Neural cell (in vitro differentiated cells): Measurements from ENCODE around the gene POLR1F. TPM values are rescaled to one million over a fixed set of nuclear protein-coding genes. Genes with fewer than 3 reads are reported as not detected.

Experiments
- H2AFZ ChIP-seq: fragments of 200-600, 300-800 bp; sonication (generic), shearing (Covaris generic); 2 replicates; pipeline ENCODE4 v1.6.0; 2014; ENCODE audit warnings: low read depth, mild to moderate bottlenecking, antibody characterized with exemption, low read length, moderate library complexity
- H3F3A ChIP-seq: fragments of 200-600 bp; shearing (Covaris generic); 2 replicates; pipeline ENCODE4 v1.6.1; 2016; ENCODE audit warnings: mild to moderate bottlenecking, moderate library complexity, mixed read lengths, antibody characterized with exemption, low read length; ENCODE audit not compliant: insufficient read depth, poor library complexity, severe bottlenecking
- H3K27ac ChIP-seq: fragments of 200-600, 300-800 bp; sonication (generic), shearing (Covaris generic); 2 replicates; pipeline ENCODE4 v1.5.1; 2014; ENCODE audit warnings: mild to moderate bottlenecking, low read length, moderate library complexity
- H3K27me3 ChIP-seq: fragments of 300-800, 200-600 bp; sonication (generic), shearing (Covaris generic); 2 replicates; pipeline ENCODE4 v1.6.0; 2014; ENCODE audit warnings: mild to moderate bottlenecking, low read depth, low read length, moderate library complexity; ENCODE audit not compliant: insufficient read depth
- H3K36me3 ChIP-seq: fragments of 300-800, 200-600 bp; sonication (generic), shearing (Covaris generic); 2 replicates; pipeline ENCODE4 v1.5.1; 2014; ENCODE audit warnings: mild to moderate bottlenecking, antibody characterized with exemption, low read length, moderate library complexity; ENCODE audit not compliant: insufficient read depth
- H3K4me2 ChIP-seq: fragments of 300-800, 200-600 bp; sonication (generic), shearing (Covaris generic); 2 replicates; pipeline ENCODE4 v1.6.0; 2014; ENCODE audit warnings: mild to moderate bottlenecking, low read length
- H3K4me3 ChIP-seq: fragments of 300-800, 200-600 bp; sonication (generic), shearing (Covaris generic); 2 replicates; pipeline ENCODE4 v1.5.1; 2014; ENCODE audit warnings: mild to moderate bottlenecking, low read length, moderate library complexity
- H3K79me2 ChIP-seq: fragments of 200-600 bp; shearing (Covaris generic); replicated peaks from 2 replicates; pipeline ENCODE4 v1.6.0; 2014; ENCODE audit warnings: mild to moderate bottlenecking, low read length, moderate library complexity; ENCODE audit not compliant: insufficient read depth
- H3K9ac ChIP-seq: fragments of 300-800, 200-600 bp; sonication (generic), shearing (Covaris generic); 2 replicates; pipeline ENCODE4 v1.6.1; 2016; ENCODE audit warnings: mild to moderate bottlenecking, low read length, mixed read lengths
- H3K9me2 ChIP-seq: fragments of 200-600 bp; shearing (Covaris generic); 2 replicates; pipeline ENCODE4 v1.6.1; 2016; ENCODE audit warnings: mild to moderate bottlenecking, low read length, mixed read lengths; ENCODE audit not compliant: insufficient read depth
- H3K9me3 ChIP-seq: fragments of 200-600, 300-800 bp; sonication (generic), shearing (Covaris generic); 2 replicates; pipeline ENCODE4 v1.6.1; 2016; ENCODE audit warnings: mild to moderate bottlenecking, mixed run types, low read length, moderate library complexity, mixed read lengths
- H4K20me1 ChIP-seq: fragments of 200-600 bp; shearing (Covaris generic); 2 replicates; pipeline ENCODE4 v1.6.1; 2016; ENCODE audit warnings: mild to moderate bottlenecking, mixed run types; ENCODE audit not compliant: insufficient read depth
- EP300 ChIP-seq: fragments of 450-650 bp; conservative IDR thresholded peaks from 2 replicates; pipeline ENCODE4 v1.6.1; 2014; ENCODE audit warnings: antibody characterized with exemption, mild to moderate bottlenecking, moderate library complexity; ENCODE audit not compliant: poor library complexity, severe bottlenecking
- EZH2 ChIP-seq: fragments of 200-600, 300-800 bp; shearing (Covaris generic), sonication (generic); IDR thresholded peaks from 2 replicates; pipeline ENCODE4 v1.6.1; 2014; ENCODE audit warnings: antibody characterized with exemption, low read length, borderline replicate concordance, mild to moderate bottlenecking; ENCODE audit not compliant: insufficient read depth, poor library complexity, severe bottlenecking
- MXI1 ChIP-seq: fragments of 450-650 bp; conservative IDR thresholded peaks from 2 replicates; pipeline ENCODE4 v1.6.1; 2014; ENCODE audit warnings: antibody characterized with exemption, mild to moderate bottlenecking; ENCODE audit not compliant: poor library complexity, severe bottlenecking
- POLR2AphosphoS5 ChIP-seq: IDR thresholded peaks from 2 replicates; pipeline ENCODE4 v1.6.1; 2012
- RAD21 ChIP-seq: fragments of 450-650 bp; conservative IDR thresholded peaks from 2 replicates; pipeline ENCODE4 v1.6.1; 2014; ENCODE audit warnings: antibody characterized with exemption, mild to moderate bottlenecking, moderate library complexity
- SMC3 ChIP-seq: fragments of 450-650 bp; conservative IDR thresholded peaks from 2 replicates; pipeline ENCODE4 v1.6.1; 2014; ENCODE audit warnings: antibody characterized with exemption, mild to moderate bottlenecking, moderate library complexity; ENCODE audit not compliant: poor library complexity
- TAF1 ChIP-seq: IDR thresholded peaks from 2 replicates; pipeline ENCODE4 v1.6.1; 2012; ENCODE audit warnings: low read depth
- polyA plus RNA-seq: library from polyadenylated mRNA; depleted of rRNA; stranded (reverse); fragments of >200 nt; gene quantifications from 2 replicates; pipeline ENCODE4 v1.2.3, GENCODE V29; 2014
- TF ChIP-seq, protein P1 (sequence below): fragments of 450-650 bp; IDR thresholded peaks from 2 replicates; pipeline ENCODE4 v1.5.1; 2014; ENCODE audit warnings: antibody characterized with exemption, mild to moderate bottlenecking, moderate library complexity; ENCODE audit not compliant: poor library complexity, severe bottlenecking
- TF ChIP-seq, protein P2 (sequence below): IDR thresholded peaks from 2 replicates; pipeline ENCODE4 v1.6.1; 2012; ENCODE audit warnings: borderline replicate concordance

Gene POLR1F
- polyA plus RNA-seq, 1 donor from 2014 or later: 11.9 TPM

- no peak overlapping the region for H2AFZ ChIP-seq
- no peak overlapping the region for H3K9ac ChIP-seq
- H3K9me2 ChIP-seq: no peaks in the 10 kb centered on the region
- H4K20me1 ChIP-seq: no peaks in the 10 kb centered on the region
- H3F3A ChIP-seq: no peaks in the 10 kb centered on the region
- no peak overlapping the region for H3K4me3 ChIP-seq
- no peak overlapping the region for H3K27ac ChIP-seq
- no peaks in the 10 kb centered on the region for H3K79me2 ChIP-seq
- no peaks in the 10 kb centered on the region for H3K36me3 ChIP-seq
- no peak overlapping the region for H3K4me2 ChIP-seq
- H3K9me3 ChIP-seq: no peaks in the 10 kb centered on the region
- no peak for TF ChIP-seq RAD21
- no peak for TF ChIP-seq TAF1
- TF ChIP-seq, protein P1, sequence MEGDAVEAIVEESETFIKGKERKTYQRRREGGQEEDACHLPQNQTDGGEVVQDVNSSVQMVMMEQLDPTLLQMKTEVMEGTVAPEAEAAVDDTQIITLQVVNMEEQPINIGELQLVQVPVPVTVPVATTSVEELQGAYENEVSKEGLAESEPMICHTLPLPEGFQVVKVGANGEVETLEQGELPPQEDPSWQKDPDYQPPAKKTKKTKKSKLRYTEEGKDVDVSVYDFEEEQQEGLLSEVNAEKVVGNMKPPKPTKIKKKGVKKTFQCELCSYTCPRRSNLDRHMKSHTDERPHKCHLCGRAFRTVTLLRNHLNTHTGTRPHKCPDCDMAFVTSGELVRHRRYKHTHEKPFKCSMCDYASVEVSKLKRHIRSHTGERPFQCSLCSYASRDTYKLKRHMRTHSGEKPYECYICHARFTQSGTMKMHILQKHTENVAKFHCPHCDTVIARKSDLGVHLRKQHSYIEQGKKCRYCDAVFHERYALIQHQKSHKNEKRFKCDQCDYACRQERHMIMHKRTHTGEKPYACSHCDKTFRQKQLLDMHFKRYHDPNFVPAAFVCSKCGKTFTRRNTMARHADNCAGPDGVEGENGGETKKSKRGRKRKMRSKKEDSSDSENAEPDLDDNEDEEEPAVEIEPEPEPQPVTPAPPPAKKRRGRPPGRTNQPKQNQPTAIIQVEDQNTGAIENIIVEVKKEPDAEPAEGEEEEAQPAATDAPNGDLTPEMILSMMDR: no peak
- no peak for TF ChIP-seq EZH2
- no peak for TF ChIP-seq SMC3
- TF ChIP-seq, protein P2, sequence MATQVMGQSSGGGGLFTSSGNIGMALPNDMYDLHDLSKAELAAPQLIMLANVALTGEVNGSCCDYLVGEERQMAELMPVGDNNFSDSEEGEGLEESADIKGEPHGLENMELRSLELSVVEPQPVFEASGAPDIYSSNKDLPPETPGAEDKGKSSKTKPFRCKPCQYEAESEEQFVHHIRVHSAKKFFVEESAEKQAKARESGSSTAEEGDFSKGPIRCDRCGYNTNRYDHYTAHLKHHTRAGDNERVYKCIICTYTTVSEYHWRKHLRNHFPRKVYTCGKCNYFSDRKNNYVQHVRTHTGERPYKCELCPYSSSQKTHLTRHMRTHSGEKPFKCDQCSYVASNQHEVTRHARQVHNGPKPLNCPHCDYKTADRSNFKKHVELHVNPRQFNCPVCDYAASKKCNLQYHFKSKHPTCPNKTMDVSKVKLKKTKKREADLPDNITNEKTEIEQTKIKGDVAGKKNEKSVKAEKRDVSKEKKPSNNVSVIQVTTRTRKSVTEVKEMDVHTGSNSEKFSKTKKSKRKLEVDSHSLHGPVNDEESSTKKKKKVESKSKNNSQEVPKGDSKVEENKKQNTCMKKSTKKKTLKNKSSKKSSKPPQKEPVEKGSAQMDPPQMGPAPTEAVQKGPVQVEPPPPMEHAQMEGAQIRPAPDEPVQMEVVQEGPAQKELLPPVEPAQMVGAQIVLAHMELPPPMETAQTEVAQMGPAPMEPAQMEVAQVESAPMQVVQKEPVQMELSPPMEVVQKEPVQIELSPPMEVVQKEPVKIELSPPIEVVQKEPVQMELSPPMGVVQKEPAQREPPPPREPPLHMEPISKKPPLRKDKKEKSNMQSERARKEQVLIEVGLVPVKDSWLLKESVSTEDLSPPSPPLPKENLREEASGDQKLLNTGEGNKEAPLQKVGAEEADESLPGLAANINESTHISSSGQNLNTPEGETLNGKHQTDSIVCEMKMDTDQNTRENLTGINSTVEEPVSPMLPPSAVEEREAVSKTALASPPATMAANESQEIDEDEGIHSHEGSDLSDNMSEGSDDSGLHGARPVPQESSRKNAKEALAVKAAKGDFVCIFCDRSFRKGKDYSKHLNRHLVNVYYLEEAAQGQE: no peak
- TF ChIP-seq MXI1: no peak
- no peak for TF ChIP-seq EP300
- no peak for TF ChIP-seq POLR2AphosphoS5
- no peaks in the 10 kb centered on the region for H3K27me3 ChIP-seq
Observed at GRCh38 chr7:19681596-19681995, 27.2 kb downstream of the POLR1F start.

- TF ChIP-seq RAD21: no peak
- no peak for TF ChIP-seq TAF1
- no peak for TF ChIP-seq POLR2AphosphoS5
- TF ChIP-seq, protein P1: no peak
- no peak for TF ChIP-seq MXI1
- TF ChIP-seq EZH2: no peak
- TF ChIP-seq SMC3: no peak
- no peak for TF ChIP-seq EP300
- TF ChIP-seq, protein P2: no peak
- Histone ChIP-seq H3K79me2 (no peaks in the 10 kb centered on the region), H3K36me3 (no peaks in the 10 kb centered on the region), H3K4me3 (no peak overlapping the region), H3K27me3 (no peaks in the 10 kb centered on the region), H3K9me2 (no peaks in the 10 kb centered on the region), H3K9me3 (no peaks in the 10 kb centered on the region), H3K9ac (no peak overlapping the region), H2AFZ (no peak overlapping the region), H3K27ac (no peak overlapping the region), H4K20me1 (no peaks in the 10 kb centered on the region), H3F3A (no peaks in the 10 kb centered on the region), H3K4me2 (no peak overlapping the region)
Observed at GRCh38 chr7:19677180-19677579, 31.7 kb downstream of the POLR1F start.
